Fibroblast of lung (primary cell): ENCODE measurements around the gene GCA. TPM values are rescaled to one million over a fixed set of nuclear protein-coding genes. Genes with fewer than 3 reads are reported as not detected.

Experiments used
- DNase-seq, 2 donors: peaks; one replicate each; pipeline versions ENCODE4 v3.0.0 to v3.0.0-alpha.2; 2010; ENCODE audit warnings: low read depth in 2 of 2
- H2AFZ ChIP-seq: 2 replicates; pipeline ENCODE4 v1.5.1; 2012; ENCODE audit warnings: low read length, control low read depth, inconsistent platforms
- H3K27ac ChIP-seq: 2 replicates; pipeline ENCODE4 v1.5.1; 2011; ENCODE audit warnings: low read length, control low read depth; ENCODE audit not compliant: insufficient read depth
- H3K27me3 ChIP-seq: 2 replicates; pipeline ENCODE4 v1.5.1; 2011; ENCODE audit warnings: mild to moderate bottlenecking, low read length; ENCODE audit not compliant: control insufficient read depth, insufficient read depth
- H3K36me3 ChIP-seq: 2 replicates; pipeline ENCODE4 v1.5.1; 2011; ENCODE audit warnings: low read length; ENCODE audit not compliant: control insufficient read depth, insufficient read depth
- H3K4me1 ChIP-seq: 2 replicates; pipeline ENCODE4 v1.5.1; 2011; ENCODE audit warnings: low read length; ENCODE audit not compliant: control insufficient read depth, insufficient read depth; ENCODE audit errors: extremely low read depth
- H3K4me2 ChIP-seq: 2 replicates; pipeline ENCODE4 v1.5.1; 2011; ENCODE audit warnings: low read length, control low read depth; ENCODE audit not compliant: insufficient read depth; ENCODE audit errors: extremely low read depth
- H3K4me3 ChIP-seq, 4 experiments: fragments of 200-600 bp in 1 of 4; sonication (generic) in 1 of 4; replicated peaks in 1 of 4; 2 replicates each; pipeline ENCODE4 v1.5.1; 2011 to 2016; ENCODE audit warnings: low read length in 4 of 4, low read depth in 3 of 4, mild to moderate bottlenecking in 3 of 4, control low read depth in 2 of 4, inconsistent platforms in 1 of 4, mixed read lengths in 1 of 4; ENCODE audit not compliant: insufficient read depth in 1 of 4; ENCODE audit errors: control extremely low read depth in 1 of 4
- H3K79me2 ChIP-seq: 2 replicates; pipeline ENCODE4 v1.5.1; 2012; ENCODE audit warnings: mild to moderate bottlenecking, low read length, inconsistent platforms; ENCODE audit not compliant: control insufficient read depth, insufficient read depth
- H3K9ac ChIP-seq: 2 replicates; pipeline ENCODE4 v1.5.1; 2011; ENCODE audit warnings: mild to moderate bottlenecking, low read length, control low read depth; ENCODE audit not compliant: insufficient read depth
- H3K9me3 ChIP-seq: 2 replicates; pipeline ENCODE4 v1.5.1; 2012; ENCODE audit warnings: low read depth, low read length; ENCODE audit not compliant: control insufficient read depth, insufficient read depth
- H4K20me1 ChIP-seq: 2 replicates; pipeline ENCODE4 v1.5.1; 2011; ENCODE audit warnings: low read length; ENCODE audit not compliant: control insufficient read depth, insufficient read depth; ENCODE audit errors: extremely low read depth
- EZH2 ChIP-seq: IDR thresholded peaks from 2 replicates; pipeline ENCODE4 v1.5.1; 2012; ENCODE audit warnings: low read length, control low read depth, mild to moderate bottlenecking; ENCODE audit errors: missing control alignments
- polyA minus RNA-seq: library from RNA; depleted of rRNA, polyadenylated mRNA; stranded (reverse); fragments of >200 nt; gene quantifications from 2 replicates; pipeline ENCODE4 v1.2.3, GENCODE V29; 2011; ENCODE audit warnings: low replicate concordance
- polyA plus RNA-seq, 2 donors: library from polyadenylated mRNA; depleted of rRNA in 1 of 2; stranded (reverse) in 1 of 2; unstranded in 1 of 2; fragments of >200 nt; gene quantifications; 2 replicates each; pipeline ENCODE4 v1.2.1, GENCODE V29; 2011 to 2012; ENCODE audit warnings: missing spikeins in 1 of 2
- total RNA-seq: library from RNA; depleted of rRNA; stranded (reverse); fragments of >200 nt; gene quantifications from 2 replicates; pipeline ENCODE4 v1.2.1, GENCODE V29; 2014
- TF ChIP-seq, protein P1 (sequence below), 2 donors: IDR thresholded peaks in 1 of 2; conservative IDR thresholded peaks in 1 of 2; 1 replicate in 1 of 2; 2 replicates in 1 of 2; pipeline ENCODE4 v1.5.1; 2011 to 2012; ENCODE audit warnings: low read length in 2 of 2, control low read depth in 1 of 2, inconsistent platforms in 1 of 2, low read depth in 1 of 2, mild to moderate bottlenecking in 1 of 2

GCA gene, protein sequence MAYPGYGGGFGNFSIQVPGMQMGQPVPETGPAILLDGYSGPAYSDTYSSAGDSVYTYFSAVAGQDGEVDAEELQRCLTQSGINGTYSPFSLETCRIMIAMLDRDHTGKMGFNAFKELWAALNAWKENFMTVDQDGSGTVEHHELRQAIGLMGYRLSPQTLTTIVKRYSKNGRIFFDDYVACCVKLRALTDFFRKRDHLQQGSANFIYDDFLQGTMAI
- total RNA-seq (10.3 and 12.9 TPM in 2 replicates), polyA plus RNA-seq (5.2 and 7.6 TPM in 2 replicates), polyA minus RNA-seq (1.3 TPM in 1 of 2 replicates, not detected in the other)
- polyA plus RNA-seq (2012), result 5.3 and 6.6 TPM in 2 replicates

DNA sequence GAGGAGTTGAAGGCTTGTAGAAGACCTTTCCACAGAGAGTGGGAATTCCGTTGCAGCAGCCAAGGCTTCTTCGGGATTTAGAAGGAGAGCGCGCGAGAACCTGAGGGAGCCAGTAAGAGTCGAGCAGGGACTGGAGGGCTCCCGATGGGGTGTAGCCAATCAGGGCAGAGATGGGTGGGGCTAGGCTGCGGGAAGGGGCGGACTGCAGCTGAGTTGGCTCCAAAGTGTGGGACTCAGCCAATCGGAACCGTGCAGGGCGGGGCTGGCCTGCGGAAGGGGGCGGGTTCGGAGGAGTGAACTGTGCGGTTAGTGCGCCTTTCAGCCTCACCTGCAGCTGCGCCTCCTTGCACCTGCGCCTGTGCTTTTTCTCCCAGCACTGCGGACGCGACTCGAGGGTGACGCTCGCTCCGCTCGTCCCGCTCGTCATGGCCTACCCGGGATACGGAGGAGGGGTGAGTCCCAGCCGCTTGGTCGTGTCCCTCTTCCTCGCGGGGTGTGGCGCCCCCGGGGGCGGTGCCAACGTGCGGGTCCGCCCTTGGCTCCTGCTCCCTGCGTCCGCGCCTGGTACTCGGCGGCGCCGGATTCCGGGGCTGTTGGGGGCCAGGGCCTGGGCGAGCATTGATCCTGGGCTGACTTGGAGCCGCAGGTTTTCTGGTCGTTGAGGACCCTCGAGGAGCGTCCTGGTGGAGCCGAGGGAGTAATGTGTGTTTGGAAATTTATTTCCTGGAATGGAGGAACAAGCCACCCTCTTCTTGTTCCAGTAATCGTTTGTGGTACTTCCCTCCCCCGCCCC, at the start of gene GCA:
GCA (plus strand) TSS at position 309 of the 793 bp plus-strand sequence; CDS start at position 426, 117 bp downstream.
- Histone ChIP-seq H3K4me3 (peak within 1 kb of the TSS; percentile 76 to 88 (median 86)), H3K9ac (peak within 1 kb of the TSS; percentile 72), H2AFZ (peak within 1 kb of the TSS; percentile 99), H3K36me3 (no peaks in the 10 kb centered on the region), H3K9me3 (no peaks in the 10 kb centered on the region), H3K79me2 (no peaks in the 10 kb centered on the region), H3K4me2 (peak within 1 kb of the TSS; percentile 64), H3K4me1 (no peaks in the 10 kb centered on the region), H3K27me3 (no peaks in the 10 kb centered on the region), H3K27ac (peak within 1 kb of the TSS; percentile 39), H4K20me1 (no peaks in the 10 kb centered on the region)
- peak; percentile 93 to 95 for DNase-seq
- TF ChIP-seq EZH2, result no peak
- TF ChIP-seq, protein P1, sequence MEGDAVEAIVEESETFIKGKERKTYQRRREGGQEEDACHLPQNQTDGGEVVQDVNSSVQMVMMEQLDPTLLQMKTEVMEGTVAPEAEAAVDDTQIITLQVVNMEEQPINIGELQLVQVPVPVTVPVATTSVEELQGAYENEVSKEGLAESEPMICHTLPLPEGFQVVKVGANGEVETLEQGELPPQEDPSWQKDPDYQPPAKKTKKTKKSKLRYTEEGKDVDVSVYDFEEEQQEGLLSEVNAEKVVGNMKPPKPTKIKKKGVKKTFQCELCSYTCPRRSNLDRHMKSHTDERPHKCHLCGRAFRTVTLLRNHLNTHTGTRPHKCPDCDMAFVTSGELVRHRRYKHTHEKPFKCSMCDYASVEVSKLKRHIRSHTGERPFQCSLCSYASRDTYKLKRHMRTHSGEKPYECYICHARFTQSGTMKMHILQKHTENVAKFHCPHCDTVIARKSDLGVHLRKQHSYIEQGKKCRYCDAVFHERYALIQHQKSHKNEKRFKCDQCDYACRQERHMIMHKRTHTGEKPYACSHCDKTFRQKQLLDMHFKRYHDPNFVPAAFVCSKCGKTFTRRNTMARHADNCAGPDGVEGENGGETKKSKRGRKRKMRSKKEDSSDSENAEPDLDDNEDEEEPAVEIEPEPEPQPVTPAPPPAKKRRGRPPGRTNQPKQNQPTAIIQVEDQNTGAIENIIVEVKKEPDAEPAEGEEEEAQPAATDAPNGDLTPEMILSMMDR (conservative IDR thresholded peaks at IDR 0.05 in 1 of 2, IDR thresholded peaks at IDR 0.05 in 1 of 2; ENCODE audit: low read depth in 1 of 2, low read length in 2 of 2), result no peak

DNA sequence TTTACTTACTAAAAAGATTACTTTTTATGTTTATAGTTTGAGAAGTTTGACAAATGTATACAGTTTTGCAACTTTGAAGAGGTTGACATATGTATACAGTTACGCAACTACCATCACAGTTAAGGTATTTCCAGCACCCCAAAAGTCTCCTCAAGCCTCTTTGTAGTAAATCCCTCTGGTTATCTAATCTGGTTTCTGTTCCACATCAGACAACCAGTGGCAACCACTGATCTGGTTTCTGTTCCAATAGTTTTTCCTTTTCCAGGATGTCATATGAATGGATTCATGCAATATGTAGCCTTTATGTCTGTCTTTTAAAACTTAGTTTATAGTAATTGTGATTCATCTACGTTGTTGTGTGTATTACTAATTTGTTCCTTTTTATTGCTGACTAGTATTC, 48.9 kb upstream of the GCA start:
- no peak for DNase-seq

More for the DNA sequence above, 48.9 kb upstream of the GCA start:
- no peaks in the 10 kb centered on the region for H3K9me3 ChIP-seq
- H3K27ac ChIP-seq, result no peak overlapping the region
- H3K27me3 ChIP-seq, result no peaks in the 10 kb centered on the region
- H3K4me2 ChIP-seq, result no peak overlapping the region
- H4K20me1 ChIP-seq, result no peaks in the 10 kb centered on the region
- no peak overlapping the region for H2AFZ ChIP-seq
- no peak overlapping the region for H3K9ac ChIP-seq
- TF ChIP-seq, protein P1 (conservative IDR thresholded peaks at IDR 0.05 in 1 of 2, IDR thresholded peaks at IDR 0.05 in 1 of 2; ENCODE audit: low read depth in 1 of 2, low read length in 2 of 2), result no peak
- TF ChIP-seq EZH2, result no peak
- no peaks in the 10 kb centered on the region for H3K79me2 ChIP-seq
- H3K36me3 ChIP-seq, result no peaks in the 10 kb centered on the region
- no peak overlapping the region for H3K4me3 ChIP-seq
- peaks cover 2% of the 10 kb centered on the region for H3K4me1 ChIP-seq
